Stimulated activated CD8-positive, alpha-beta memory T cell treated with anti-CD3 and anti-CD28 coated beads, Interleukin-4, amount 100 ng/mL, for 48 hours (primary cell): ENCODE results near the gene LBX1.

Experiments used
- DNase-seq: peaks from one replicate; pipeline ENCODE4 v3.0.0-alpha.2; 2020

Gene LBX1

GRCh38 chr10:101241840-101242707, 12.8 kb upstream of the LBX1 start:
- DNase-seq: no peak

- DNase-seq: no peak
These were observed 9.5 kb upstream of the LBX1 start for GRCh38 chr10:101238732-101239105.

DNA sequence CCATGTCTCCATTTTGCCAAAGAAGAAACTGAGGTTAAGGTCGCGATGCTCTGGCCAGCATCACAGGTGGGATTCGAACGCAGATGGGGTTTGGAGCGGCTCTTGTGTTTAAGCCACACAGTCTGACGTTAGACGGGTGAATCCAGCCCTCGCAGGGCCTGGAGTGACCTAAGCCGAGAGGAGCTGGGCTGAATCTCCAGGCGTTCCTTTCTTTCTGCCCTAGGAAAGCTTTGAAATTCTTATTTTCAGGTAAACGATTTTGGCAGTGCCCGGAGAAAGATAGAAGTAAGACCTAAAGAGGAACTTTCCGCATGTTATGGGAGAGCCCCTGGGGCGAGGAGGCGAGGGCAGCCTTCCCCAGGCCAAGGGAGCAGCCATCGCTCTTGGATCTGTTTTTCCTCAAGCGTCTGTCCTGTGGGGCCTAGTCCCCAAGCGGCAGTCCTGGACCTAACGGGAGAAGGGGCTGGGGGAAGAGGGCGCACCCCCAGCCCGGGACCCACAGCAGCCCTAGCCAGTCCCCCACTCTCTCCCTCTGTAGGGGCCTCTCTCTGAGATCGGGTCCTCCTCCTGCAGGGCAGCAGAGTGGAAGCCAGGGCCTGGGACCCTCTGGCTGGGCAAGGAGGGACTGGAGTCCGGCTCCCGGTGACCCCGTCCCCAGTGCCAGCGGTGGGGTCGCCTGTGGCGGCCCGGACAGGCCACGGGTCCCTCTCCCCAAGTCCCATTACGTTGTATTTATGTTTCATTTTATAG, 8.9 kb upstream of the LBX1 start:
- no peak for DNase-seq

- no peak for DNase-seq
These were observed 8.1 kb upstream of the LBX1 start for GRCh38 chr10:101237081-101237981.

DNA sequence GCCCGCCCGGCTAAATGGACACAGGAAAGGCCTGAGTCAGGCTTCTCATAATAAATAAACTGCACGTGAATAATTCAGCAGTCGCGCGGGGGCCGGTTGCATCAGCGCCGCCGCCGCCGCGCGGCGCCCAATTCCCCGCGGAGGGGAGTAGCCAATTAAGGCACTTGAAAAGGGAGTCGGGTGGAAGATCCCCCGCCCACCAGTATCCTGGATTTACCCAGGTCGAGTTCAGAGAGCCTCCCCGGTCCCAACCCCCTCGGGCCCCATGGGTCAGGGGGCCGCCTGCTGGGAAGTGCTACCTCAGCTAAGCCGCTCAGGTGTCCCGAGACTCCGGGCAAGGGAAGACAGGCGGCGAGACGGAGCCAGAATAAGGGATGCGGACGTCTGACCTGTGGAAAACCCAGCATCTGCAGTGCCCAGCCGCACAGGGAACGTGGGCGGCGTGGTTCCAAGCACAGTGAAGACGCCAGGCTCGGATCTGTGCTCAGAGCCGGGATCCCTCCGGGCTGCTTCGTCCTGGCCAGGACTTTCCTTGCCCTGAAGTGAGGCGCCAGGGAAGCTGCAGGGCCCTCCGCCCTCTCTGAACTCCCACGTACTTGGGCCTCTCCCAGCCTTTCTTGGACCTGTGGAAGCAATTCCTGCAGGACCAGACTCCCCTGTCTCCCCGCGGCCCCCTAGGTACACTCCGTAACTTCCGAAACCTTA, 7.3 kb upstream of the LBX1 start:
- DNase-seq: no peak

GRCh38 chr10:101235766-101236165, 6.5 kb upstream of the LBX1 start:
- DNase-seq: no peak

GRCh38 chr10:101234333-101234732, 5.1 kb upstream of the LBX1 start:
- DNase-seq: no peak

DNA sequence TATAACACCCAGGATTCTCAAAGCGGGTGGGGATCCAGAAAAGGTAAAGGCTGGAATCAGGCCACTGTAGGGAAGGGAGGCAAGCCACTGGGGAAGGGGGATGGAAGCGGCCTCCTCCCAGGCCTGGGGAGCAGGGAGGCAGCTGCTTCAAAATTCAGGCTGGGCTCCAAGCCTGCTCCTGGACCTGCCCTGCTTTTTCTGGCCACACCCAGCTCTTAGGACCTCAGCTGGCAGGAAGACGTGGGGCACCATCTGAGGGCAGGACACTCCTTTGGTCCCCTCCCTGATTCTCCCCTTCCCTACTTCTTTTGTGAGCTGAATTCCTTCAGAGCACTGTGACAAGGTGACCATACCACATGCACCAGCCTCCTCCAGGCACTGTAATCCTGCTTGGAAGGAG, 4.6 kb upstream of the LBX1 start:
- no peak for DNase-seq

DNA sequence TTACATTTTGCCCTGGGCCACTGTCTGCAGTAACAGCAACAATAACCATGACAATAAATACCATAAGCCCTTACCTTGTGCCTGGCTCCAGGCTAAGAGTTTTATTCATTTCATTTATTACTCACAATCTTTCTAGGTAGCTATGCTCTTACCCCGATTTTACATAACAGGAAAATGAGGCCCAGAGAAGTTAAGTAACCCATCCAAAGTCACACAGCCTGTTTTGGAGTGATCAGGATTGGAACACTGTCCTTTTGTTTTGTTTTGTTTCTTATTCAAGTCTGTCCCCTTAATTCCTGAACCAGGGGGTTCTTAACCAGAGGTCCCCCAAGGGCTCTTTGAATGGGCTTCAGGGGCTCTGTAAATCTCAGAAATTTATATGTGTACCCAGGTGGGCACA, 4.2 kb upstream of the LBX1 start:
- no peak for DNase-seq

DNA sequence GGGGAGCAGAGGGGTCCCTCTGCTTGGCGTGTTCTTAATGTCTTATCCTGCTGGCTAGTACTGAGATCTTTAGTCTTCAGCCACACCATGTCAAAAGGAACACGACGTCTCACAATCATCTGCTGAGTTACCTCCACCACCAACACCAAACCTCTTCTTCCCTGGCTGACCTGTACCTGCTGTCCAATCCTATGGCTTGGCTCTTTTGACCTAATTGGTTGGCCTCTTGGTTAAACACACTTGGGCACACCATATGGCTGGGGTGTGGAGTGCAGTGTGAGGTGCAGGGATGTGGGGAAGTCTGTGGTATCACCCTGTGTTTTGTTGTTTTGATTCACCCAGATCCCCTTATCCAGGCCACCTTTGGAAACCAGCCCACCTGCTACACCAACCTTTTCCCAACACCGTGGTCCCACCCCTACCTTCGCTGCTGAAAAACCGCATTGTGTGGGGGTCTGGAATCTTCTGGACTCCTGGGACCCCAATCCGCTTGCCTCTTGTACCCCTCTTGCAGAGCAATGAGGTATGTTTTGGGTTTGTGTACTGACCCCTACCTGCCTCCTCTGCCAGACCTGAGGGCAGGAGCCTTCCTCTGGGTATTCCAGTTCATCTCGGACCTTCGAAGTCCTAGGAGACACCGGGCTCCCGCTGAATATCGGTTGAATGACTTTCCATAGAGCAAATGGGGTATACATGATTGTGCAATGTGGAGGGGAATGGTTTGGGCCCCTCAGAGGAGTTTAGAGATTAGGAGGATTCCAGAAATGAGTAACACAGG, 2.8 kb upstream of the LBX1 start:
- DNase-seq: no peak

DNA sequence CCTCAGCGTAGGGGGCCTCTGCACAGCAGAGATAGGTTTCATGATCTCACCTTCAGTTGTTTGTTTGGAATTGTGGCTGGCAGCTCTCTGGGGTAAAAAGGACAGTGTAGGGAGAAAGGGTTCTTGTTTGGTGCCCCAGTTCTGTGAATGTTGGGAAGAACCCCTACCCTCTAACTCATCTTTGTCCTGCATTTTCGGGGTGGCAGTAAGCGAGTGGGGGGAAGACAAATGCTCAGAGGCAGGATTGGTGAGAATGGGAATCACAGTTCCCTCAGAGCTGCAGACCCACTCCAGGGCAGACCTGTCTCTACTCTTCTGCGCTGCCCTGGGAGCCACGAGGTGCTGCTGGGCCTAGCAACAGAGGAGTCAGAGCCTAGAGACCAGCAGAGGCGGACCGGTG, 1.8 kb upstream of the LBX1 start:
- no peak for DNase-seq

- DNase-seq: no peak
These were observed 1.1 kb upstream of the LBX1 start for GRCh38 chr10:101230183-101230917.

DNA sequence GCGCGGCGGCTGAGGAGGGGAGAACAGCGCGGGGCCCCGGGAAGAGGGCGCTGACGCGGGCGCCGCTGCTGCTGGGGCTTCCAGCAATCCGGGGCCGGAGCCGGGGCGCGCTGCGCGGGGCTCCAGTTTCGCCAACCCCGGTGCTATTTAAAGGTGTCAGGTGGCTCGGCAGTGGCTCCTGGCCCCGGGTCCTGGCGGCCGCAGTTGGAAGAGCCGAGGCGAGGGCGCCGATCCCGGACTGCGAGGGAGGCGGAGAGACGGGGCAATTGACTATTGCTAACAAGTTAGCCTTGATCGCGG, 347 bp downstream of the LBX1 start:
- DNase-seq: no peak

- DNase-seq: no peak
These were observed 904 bp downstream of the LBX1 start for GRCh38 chr10:101228153-101228965.

GRCh38 chr10:101227429-101228152, 1.7 kb downstream of the LBX1 start:
- DNase-seq: no peak

DNA sequence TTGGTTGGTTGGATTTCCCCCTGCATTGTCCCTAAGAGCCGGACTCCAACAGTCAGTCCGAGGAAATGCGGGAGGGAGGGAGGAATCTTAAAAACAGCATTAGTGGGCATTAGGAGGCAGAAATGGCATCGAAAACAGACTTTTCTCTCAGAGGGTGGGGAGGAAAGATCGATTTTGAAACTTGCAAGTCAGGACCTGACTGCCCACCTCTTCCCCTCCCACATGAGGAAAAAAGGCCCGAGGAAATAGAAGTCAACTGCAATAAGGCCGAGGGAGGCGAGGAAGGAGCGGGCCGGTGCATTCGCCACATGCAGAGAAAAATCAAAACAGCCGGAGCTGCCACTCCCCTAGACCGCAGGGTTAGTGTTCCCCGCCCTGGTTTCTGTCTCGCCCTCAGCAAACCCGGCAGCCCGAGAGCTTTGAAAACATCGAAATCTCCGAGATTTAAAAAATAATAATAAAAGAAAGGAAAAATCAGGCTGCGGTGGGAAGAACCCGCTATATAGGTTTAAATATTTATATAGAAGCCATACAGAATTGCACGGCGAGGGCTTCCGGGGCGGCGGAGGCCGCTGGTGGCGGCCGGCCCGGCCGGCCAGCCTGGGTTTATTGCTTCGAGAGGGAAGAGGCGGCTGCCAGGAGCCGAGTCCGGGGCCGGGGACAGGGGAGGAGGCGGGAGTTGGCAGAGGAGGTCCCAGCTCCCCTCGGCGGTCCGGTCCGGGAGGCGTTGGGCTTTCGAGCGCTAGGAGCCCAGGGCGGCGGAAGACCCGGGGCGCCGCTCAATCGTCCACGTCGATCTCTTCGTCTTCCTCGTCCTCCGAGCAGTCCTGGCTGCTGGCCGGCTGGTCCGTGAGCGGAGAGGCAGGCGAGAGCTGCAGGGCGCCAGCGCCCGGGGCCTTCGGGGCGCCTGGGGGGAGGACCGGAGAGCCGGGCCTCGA, 2.5 kb downstream of the LBX1 start:
- no peak for DNase-seq

GRCh38 chr10:101225846-101226421, 3.3 kb downstream of the LBX1 start:
- no peak for DNase-seq
